Stimulated activated CD8-positive, alpha-beta memory T cell treated with anti-CD3 and anti-CD28 coated beads, Interleukin-15, amount 100 ng/mL, for 24 hours (primary cell): ENCODE data around the gene SLX9.
"Not testable (repeated sequence)": the region's sequence is repeated elsewhere in the genome, so short reads cannot be mapped to it uniquely, and the experiment has no call there.

Experiments
- DNase-seq: peaks from one replicate; pipeline ENCODE4 v3.0.0-alpha.2; 2020; ENCODE audit warnings: low read depth

The SLX9 gene

DNA sequence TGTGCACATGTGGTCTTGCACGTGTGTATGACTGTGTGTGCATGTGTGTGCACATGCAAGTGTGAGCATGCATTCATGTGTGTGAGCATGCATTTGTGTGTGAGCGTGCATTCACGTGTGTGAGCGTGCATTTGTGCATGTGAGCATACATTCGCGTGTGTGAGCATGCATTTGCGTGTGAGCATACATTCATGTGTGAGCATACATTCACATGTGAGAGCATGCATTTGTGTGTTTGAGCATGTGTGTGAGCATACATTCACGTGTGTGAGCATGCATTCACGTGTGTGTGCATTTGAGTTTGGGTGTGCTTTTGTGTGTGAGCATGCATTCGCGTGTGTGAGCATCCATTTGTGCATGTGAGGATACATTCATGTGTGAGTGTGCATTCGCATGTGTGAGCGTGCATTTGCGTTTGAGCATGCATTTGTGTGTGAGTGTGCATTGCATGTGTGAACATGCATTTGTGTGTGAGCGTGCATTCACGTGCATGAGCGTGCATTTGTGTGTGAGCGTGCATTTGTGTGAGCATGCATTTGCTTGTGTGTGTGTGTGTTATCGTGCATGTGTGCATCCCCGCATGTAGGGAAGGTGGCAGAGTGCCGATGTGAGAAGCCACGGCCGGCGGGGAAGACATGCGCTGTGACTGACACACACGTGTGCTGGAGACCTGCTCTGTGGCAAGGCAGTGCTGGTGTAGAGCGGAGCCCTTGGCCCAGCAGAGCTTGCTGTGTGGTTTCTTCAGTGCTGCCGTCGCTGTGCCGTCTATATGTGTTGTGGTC, 37.4 kb upstream of the SLX9 start:
- DNase-seq: no peak

DNA sequence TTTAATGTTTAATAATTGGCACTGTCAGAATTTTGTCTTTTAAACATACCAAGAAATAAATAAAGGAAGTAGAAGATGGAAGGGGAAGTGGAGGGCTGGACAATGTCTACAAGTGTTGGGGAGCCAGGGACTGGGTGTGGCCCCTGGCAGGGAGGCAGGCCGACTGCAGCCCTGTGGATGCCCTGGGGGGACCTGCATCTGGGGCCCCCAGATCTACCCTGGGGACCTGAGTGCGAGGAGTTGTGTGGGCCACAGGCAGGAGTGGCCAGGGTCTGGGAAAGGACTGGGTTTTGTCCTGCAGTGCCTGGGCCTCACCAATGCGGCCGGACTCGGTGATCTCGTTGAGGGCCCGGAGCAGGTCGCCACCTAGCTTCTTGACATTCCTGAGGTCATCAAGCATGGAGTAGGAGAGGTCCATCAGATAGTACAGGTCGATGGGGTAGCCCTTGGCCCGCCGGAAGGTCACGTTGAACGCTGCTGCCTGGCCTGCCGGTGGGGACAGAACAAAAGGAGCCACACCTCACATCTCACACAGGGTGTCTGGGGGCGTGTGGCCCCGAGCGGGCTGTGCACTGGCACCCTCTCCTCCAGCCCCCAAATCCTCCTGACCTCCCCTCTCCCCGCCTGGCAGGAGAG, 36.7 kb upstream of the SLX9 start:
- no peak for DNase-seq

DNA sequence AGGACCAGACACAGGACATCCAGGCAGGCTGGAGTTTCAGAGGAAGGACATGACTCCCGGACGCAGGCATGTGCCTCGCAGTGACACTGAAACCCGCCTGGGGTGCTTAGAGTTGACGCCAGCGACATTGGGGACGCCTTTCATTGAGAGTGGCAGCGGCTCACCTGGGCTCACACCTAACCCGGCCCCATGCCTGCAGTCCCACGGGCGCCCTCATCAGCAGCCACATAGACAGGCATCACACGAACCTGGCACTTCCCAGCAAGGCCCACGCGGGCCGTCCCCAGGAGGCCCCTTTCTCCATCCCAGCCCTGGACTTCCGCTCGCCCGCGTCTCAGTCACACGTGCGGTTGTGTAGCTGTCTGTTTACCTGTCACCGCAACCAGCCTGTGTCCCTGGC, 36.1 kb upstream of the SLX9 start:
- DNase-seq: no peak

DNA sequence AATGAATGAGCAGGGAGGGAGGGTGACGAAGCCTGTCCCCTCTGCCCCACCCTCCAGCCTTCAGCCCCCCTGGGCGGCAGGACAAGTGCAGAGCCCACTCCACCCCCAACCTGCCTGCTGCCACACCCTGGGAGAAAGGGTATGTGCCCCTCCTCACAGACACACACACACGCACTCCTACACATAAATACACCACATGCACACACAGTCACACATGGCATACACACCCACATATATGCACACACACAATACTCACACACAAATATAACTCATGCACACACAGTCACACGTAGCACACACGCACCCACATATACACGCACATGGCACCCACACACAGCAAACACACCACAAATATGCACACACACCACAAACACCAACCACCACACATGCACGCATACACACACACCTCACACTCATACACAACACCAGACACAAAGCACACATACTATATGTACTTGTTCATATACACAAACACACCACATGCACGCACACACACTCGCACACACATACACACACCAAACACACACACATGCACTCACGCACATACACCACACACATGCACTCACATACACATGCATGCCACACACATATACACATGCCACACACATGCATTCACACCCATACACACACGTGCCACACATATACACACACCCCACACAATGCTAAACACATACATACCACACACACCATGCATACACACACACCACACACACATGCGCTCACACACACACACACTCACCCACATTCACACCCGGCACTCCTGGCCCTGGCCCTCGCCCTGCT, 35.5 kb upstream of the SLX9 start:
- DNase-seq: no peak

DNA sequence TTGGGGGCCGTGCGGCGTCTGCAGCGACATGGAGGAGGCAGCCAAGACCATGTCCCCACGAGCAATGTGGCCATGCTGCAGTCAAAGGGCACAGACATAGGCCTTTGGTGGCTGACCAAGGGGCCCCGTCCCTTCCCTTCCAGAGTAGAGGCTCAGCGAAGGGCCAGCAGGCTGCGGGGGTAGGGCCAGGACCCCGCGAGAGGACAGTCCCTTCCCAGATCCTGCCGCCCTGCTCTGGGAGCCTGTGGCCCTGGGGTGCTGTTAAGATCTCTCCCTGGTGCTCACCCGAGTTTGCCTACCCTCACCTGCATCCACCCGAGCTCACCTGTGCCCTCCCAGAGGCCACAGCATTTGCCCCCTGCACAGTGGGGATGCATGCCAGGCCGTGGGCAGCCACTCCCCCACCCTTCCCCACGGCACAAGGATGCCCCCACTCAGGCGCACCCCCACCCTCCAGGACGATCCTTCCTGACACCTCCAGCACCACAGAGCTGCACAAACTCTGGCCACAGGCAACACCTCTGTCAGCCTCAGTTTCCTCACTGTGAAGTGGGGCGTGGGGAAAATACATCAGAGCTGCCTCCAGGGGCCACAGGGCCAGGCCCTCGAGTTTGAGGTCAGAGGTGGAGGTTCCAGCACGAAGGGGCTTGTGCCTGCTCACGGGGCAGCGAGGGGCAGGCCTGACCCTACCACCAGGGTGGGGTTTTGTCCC, 34.7 kb upstream of the SLX9 start:
- no peak for DNase-seq

DNA sequence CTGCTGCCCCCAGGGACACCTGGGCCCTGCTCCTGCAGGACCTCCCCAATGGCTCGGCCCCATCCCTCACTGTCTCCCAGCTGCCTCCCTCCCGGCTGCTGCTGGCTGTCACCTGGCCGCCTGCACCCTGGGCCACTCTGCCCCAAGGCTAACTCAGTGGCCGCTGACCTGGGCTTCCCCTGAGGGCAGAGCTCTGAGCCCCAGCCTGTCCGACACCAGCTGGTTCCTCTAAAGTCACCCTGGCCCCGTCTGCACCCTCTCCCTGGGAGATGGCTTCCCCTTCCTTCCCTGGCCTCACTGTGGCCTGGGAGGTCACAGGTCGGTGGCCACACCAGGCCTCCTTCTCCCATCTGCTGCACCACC, 34.1 kb upstream of the SLX9 start:
- DNase-seq: no peak

DNA sequence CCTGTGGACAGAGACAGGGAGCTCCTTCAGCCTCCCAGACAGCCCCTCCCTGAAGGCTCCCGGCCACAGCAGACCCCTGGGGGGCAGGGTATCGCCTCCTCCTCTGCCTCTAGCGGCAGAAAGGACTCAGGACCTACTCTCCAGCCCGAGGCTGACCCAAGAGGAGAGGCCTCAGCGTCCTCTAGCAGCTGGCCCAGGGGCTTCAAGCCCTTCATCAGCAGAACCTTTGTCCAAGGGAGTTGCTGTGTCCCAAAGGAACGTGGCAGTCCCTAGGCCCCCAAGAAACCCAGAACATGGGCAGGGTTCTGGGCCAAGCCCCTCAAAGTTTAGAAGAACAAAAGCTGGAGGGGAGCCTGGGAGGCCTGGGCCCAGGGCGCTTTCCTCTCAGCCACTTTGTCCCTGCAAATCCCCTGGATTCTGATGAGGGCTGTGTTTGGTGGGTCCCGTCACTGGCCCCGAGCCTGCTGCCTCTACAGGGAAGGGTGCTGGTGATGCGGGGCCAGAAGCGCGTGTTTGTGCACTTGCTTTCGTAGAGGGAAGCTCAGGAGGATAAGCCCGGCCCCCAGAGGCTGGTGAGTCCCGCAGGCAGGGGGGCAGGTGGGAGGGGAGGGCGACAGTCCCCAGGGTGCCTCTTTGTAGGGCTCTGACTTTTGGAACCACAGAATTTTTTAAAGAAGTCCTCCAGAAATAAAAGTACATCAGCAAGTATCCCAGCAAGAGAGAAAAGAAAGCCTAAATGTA, 32.4 kb upstream of the SLX9 start:
- no peak for DNase-seq

DNA sequence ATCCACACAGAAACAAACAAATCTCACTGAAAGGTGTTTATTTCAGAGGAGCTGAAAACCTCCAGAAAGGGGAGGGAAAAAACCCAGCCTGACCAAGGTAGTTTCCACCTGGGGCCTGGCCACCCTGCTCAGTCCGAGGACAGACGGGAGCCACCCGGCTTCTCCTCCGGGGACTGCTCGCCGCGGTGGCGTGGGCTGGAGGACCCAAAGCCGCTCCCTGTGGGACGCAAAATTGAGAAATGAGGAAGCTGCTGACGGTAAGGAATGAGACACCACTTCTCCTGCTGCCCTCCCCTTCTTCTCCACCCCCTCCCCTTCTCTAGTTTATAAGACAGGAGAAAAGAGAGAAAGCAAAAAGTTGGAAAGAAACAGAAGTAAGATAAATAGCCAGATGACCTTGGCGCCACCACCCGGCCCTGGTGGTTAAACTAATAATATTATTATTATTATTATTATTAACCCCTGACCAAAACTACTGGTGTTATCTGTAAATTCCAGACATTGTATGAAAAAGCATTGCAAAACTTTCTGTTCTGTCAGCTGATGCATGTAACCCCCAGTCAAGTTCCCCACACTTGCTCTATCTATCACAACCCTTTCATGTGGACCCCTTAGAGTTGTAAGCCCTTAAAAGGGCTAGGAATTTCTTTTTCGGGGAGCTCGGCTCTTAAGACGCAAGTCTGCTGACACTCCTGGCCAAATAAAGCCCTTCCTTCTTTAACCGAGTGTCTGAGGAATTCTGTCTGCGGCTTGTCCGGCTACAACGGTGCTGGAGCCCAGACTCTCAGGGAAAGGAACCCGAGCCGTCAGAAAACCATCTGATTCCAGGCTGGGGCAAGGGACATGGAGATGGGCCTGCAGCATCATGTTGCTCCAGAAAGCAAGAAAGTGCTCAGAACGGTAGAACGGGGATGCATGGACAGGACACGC, 31.6 kb upstream of the SLX9 start:
- DNase-seq: no peak

DNA sequence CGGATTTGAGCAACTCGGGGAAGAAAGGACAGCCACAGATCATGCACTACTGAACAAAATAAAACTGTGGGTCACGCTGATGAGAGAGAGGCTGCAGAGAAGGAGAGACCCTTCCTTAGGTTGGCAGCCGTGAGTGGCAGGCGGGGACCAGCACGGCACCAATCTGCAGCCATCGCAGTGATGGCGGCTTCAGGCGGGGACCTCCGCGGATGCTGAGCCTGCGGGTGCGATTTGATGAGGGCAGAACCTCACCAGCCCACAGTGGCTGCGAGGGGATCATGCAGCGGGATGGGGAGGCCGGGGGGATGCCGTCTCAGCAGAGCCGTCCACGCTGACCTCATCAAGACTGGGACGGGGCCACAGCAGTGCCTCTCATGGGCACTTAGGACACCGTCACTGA, 30.9 kb upstream of the SLX9 start:
- no peak for DNase-seq

DNA sequence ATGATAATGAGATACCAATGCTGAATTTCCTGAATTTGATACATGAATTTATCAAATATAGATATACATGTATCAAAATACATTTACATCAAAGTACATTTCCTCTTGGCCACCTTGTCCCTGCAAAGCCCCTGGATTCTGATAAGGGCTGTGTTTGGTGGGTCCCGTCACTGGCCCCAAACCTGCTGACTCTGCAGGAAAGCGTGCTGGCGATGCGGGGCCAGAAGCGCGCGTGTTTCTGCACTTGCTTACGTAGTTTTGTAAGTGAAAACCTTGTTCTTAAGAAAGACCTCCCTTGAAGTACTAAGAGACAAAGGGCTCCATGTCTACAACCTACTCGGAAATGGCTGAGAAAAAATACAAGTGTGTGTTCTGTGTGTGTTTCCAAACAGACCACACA, 30.1 kb upstream of the SLX9 start:
- DNase-seq: no peak

DNA sequence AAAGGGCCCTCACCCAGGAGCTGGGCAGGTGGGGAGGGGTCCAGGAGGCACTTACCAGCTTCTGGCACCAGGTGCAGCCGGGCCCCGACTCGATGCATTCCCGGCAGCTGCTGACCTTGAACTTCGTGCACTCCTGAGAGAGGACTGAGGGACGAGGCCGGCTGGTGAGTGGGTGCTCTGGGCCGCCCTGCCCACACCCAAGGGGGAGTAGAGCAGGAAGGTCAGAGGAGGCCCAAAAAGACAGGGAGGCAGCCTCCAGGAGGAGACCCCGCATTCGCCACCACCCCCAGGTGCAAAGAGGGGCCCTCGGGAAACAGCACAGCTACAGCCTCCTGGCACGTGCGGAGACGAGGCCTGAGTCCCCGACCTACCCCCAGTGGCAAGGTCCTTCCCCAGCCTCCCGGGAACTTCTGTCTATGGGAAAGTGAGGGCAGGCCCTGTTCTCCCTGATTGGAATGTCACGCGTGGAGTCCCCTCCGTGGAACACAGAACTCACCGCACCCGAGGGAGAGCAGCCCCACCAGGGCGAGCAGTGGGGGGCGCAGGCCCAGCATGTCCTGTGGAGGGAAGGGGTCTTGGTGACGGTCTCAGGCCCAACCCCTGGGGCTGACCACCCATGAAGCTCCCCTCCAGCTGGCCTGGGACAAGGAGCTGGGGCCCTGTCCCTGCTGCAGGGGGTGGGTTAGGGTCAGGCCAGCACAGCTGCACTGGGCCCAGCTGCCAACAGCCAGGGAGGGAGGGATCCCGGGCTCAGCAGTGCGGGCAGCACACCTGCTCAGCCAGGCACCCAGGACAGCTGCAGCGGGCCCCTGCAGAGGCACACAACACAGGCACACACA, 29.4 kb upstream of the SLX9 start:
- no peak for DNase-seq

DNA sequence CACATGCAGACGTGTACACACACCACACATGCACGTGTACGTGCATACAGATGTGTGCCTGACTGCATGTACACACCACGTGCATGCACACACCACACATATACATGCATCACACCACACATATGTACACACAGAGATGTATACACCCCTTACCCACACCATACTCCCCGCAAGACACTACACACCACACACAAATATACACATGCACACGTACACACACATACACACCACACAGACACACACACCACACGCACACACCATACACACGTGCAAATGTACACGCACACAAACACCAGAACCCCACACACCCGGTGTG, 28.8 kb upstream of the SLX9 start:
- no peak for DNase-seq

DNA sequence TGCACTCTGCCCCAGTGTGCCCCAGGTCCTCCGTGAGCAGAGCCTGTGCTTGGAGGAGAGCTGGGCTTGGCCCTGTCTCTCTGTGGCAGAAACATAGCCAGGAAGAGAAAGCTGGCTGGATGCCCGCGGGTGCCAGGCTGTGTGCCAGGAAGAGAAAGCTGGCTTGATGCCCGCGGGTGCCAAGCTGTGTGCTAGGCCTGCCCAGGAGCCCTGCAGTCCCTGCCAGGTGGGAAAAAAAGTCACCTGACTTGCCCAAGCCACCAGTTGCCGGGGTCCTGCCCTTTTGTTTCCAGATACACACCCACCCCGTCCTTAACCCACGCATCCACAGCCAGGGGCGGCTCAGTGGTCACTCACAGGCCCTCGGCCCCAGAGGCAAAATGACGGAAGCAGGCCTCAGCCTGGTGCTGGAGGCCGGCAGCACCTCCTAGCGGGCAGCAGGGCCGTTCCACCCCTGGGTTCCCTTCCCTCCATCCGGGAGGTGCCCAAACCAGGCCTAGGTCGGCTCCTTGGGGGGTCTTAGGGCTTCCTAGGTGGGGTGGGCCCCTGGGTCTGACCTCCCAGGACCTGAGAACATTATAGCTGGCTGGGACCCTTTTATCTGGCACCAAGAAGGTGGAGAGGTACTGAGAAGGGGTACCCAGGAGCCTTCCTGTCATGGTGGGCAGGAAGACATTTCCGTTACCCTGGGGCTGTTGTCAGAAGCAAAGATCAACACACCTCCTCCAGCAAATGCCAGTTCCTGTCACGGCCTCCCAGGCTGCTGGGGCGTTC, 28.3 kb upstream of the SLX9 start:
- DNase-seq: no peak

DNA sequence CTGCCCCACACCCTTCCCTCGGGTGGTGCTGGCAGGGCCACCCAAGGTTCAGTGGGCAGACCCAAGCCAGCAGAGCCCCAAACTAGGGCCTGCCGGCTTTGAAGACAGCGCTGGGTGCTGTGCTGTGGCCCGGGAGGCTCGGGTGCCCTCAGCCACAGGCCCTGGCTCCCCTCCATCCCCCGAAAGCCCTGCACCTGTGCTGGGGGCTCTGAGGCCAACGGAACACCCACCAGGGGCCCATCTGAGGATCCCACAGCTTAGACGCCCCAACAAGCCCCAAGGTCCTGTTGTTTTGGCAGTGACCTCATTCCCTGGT, 27.7 kb upstream of the SLX9 start:
- DNase-seq: no peak

DNA sequence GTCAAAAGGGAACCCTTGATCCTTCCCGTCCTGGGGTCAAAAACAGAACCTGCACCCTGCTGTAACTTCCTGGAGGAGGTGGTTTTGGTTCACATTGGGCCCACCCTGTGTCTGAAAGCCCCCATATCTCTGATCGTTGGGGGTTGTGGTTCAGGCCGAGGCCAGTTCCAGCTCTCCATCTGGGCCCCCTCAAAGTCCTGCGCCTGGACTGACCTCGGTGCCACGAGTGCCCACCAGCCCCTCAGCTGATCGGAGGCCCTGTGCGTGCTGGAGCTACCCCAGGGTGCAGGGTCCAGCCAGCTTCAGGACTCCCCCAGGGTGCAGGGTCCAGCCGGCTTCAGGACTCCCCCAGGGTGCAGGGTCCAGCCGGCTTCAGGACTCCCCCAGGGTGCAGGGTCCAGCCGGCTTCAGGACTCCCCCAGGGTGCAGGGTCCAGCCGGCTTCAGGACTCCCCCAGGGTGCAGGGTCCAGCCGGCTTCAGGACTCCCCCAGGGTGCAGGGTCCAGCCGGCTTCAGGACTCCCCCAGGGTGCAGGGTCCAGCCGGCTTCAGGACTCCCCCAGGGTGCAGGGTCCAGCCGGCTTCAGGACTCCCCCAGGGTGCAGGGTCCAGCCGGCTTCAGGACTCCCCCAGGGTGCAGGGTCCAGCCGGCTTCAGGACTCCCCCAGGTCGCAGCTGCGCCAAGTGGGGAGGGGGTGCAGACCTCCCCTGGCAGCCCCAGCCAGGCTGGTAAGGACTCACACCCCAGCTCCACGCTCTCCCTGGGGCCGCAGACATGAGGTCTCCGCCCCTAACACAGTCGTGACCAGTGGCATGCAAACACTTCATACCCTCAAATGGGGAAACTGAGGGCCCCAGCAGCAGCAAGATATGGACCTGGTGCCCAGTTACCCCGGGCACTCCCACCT, 27.1 kb upstream of the SLX9 start:
- not testable (repeated sequence) for DNase-seq

DNA sequence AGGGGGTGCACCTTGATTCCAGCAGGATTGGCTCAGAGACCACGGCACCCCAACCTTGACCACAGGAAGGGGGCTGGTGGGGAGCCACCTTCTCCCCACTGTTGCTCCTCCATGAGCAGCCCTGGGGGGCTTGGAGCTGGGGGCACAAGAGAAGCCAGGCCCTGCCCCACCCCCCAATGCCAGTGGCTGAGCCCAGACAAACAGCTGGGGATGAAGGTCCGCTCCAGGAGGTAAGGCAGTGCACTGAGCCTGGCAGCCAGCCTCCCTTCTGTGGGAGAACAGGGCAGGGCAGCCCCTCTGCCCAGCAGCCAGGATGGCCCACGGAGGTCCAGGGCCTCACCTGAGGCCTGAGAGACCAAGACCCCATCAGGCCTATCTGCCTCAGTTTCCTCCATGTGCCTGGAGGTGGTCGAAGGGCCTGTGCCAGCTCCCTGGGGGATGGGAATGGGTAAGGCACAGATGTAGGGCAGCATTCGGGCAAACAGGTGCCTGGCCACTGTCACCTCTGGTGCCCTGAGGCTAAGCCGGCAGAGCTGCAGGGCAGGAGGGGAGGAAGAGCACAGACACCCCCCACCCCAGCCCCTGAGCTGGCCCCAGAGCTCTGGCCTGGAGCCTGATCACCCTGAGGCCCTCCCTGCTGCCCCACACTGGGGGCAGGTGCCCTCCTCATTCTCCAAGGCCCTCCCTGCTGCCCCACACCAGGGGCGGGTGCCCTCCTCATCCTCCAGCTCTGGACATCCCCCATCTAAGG, 26.2 kb upstream of the SLX9 start:
- DNase-seq: no peak

DNA sequence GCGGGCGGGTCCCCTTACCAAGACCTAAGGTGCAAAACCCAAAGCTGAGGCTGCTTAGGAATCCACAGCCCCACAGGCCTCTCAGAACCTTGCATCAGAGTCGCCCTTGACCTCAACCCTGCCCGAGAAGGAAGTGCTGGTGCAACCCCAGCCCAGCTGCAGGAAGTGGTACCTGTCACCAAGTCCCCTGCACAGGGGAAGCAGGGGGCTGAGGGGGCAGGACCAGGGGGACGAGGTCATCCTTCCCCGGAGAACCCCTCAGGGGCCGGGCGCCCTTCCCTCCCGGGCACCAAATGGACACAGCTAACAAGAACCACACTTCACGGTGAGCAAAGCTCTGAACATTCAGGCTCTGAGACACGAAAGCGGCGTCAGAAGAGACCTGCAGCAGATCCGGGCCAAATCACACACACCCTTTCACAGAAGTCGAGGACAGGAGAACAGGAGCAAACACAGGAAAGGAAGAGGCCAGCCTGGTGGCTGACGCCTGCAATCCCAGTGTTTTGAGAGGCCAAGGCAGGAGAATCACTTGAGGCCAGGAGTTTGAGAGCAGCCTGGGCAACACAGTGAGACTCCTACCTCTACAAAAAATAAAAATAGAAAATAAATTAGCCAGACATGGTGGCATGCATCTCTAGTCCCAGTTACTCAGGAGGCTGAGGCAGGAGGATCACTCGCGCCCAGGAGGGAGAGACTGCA, 25.5 kb upstream of the SLX9 start:
- no peak for DNase-seq
